ENCODE measurements around the gene FURIN. TPM values are rescaled to one million over a fixed set of nuclear protein-coding genes. Genes with fewer than 3 reads are reported as not detected.
"Not testable (repeated sequence)": the region's sequence is repeated elsewhere in the genome, so short reads cannot be mapped to it uniquely, and the experiment has no call there.

The FURIN gene
- total RNA-seq, 3 donors from 2014 or later, result 34.5 to 48.5 (median 36.4) TPM

GRCh38 chr15:90917569-90917968 lies 49.2 kb downstream of the FURIN start:
- no peaks in the 10 kb centered on the region for H3K4me1 ChIP-seq
- no peak overlapping the region for H3K4me3 ChIP-seq
- peaks cover 11% of the 10 kb centered on the region for H3K36me3 ChIP-seq
- no peaks in the 10 kb centered on the region for H3K27me3 ChIP-seq
- H3K9me3 ChIP-seq, result no peaks in the 10 kb centered on the region
- TF ChIP-seq POLR2A (IDR thresholded peaks at IDR 0.05) (no peak), POLR2AphosphoS5 (IDR thresholded peaks at IDR 0.05) (no peak), CTCF (IDR thresholded peaks at IDR 0.05) (no peak)
- DNase-seq (ENCODE audit: low spot score in 2 of 2), result no peak
- H3K27ac ChIP-seq, result no peak overlapping the region
- intact Hi-C loops (cut with DNase I; ENCODE audit: low total_unique reads), result no loop called here

- intact Hi-C loops (cut with DNase I; ENCODE audit: low total_unique reads), result no loop called here
- Histone ChIP-seq H3K36me3 (peaks cover 5% of the 10 kb centered on the region), H3K4me3 (no peak overlapping the region), H3K4me1 (no peaks in the 10 kb centered on the region), H3K27me3 (no peaks in the 10 kb centered on the region), H3K9me3 (no peaks in the 10 kb centered on the region), H3K27ac (no peak overlapping the region)
- TF ChIP-seq CTCF (IDR thresholded peaks at IDR 0.05) (no peak), POLR2AphosphoS5 (IDR thresholded peaks at IDR 0.05) (no peak), POLR2A (IDR thresholded peaks at IDR 0.05) (no peak)
- no peak for DNase-seq (ENCODE audit: low spot score in 2 of 2)
These were observed 49.8 kb downstream of the FURIN start for GRCh38 chr15:90918034-90918788.

GRCh38 chr15:90918835-90919234 lies 50.4 kb downstream of the FURIN start:
- no peaks in the 10 kb centered on the region for H3K36me3 ChIP-seq
- intact Hi-C loops (cut with DNase I; ENCODE audit: low total_unique reads), result no loop called here

GRCh38 chr15:90921887-90922286 lies 53.5 kb downstream of the FURIN start:
- intact Hi-C loops (cut with DNase I; ENCODE audit: low total_unique reads), result no loop called here
- TF ChIP-seq POLR2AphosphoS5 (IDR thresholded peaks at IDR 0.05) (no peak), POLR2A (IDR thresholded peaks at IDR 0.05) (no peak), CTCF (IDR thresholded peaks at IDR 0.05) (no peak)
- DNase-seq (ENCODE audit: low spot score in 2 of 2), result no peak
- Histone ChIP-seq H3K36me3 (no peaks in the 10 kb centered on the region), H3K4me1 (no peaks in the 10 kb centered on the region), H3K27ac (no peak overlapping the region), H3K9me3 (no peaks in the 10 kb centered on the region), H3K27me3 (no peaks in the 10 kb centered on the region), H3K4me3 (no peak overlapping the region)

More at GRCh38 chr15:90918835-90919234, 50.4 kb downstream of the FURIN start:
- no peak for TF ChIP-seq CTCF (IDR thresholded peaks at IDR 0.05)
- TF ChIP-seq POLR2A (IDR thresholded peaks at IDR 0.05), result no peak
- Histone ChIP-seq H3K27me3 (no peaks in the 10 kb centered on the region), H3K27ac (no peak overlapping the region), H3K4me1 (no peaks in the 10 kb centered on the region), H3K4me3 (no peak overlapping the region), H3K9me3 (no peaks in the 10 kb centered on the region)
- DNase-seq (ENCODE audit: low spot score in 2 of 2), result no peak

GRCh38 chr15:90922712-90923322 lies 54.4 kb downstream of the FURIN start:
- H3K9me3 ChIP-seq; DNase-seq (ENCODE audit: low spot score in 2 of 2); H3K4me3 ChIP-seq; H3K27me3 ChIP-seq; H3K27ac ChIP-seq; H3K36me3 ChIP-seq; intact Hi-C loops (cut with DNase I; ENCODE audit: low total_unique reads); H3K4me1 ChIP-seq: not testable (repeated sequence)

Data from breast epithelium (tissue), 4 donors.